Osteocyte (in vitro differentiated cells): ENCODE measurements around the gene NDUFA13. TPM values are rescaled to one million over a fixed set of nuclear protein-coding genes. Genes with fewer than 3 reads are reported as not detected.

Experiments used
- DNase-seq: peaks from one replicate; pipeline ENCODE4 v3.0.0; 2021; ENCODE audit warnings: mixed read lengths; ENCODE audit not compliant: unreplicated experiment; ENCODE audit errors: extremely low spot score
- H3K27ac Mint-ChIP-seq: one replicate; pipeline ENCODE4 v1.8.0; 2021; ENCODE audit warnings: mild to moderate bottlenecking, mixed read lengths; ENCODE audit not compliant: unreplicated experiment
- H3K27me3 Mint-ChIP-seq: one replicate; pipeline ENCODE4 v1.8.0; 2021; ENCODE audit warnings: mixed read lengths; ENCODE audit not compliant: unreplicated experiment
- H3K36me3 Mint-ChIP-seq: one replicate; pipeline ENCODE4 v1.8.0; 2021; ENCODE audit warnings: mixed read lengths; ENCODE audit not compliant: unreplicated experiment
- H3K4me1 Mint-ChIP-seq: one replicate; pipeline ENCODE4 v1.8.0; 2021; ENCODE audit warnings: mixed read lengths; ENCODE audit not compliant: unreplicated experiment
- H3K4me3 Mint-ChIP-seq: one replicate; pipeline ENCODE4 v1.8.0; 2021; ENCODE audit warnings: mild to moderate bottlenecking, moderate library complexity, mixed read lengths; ENCODE audit not compliant: unreplicated experiment
- H3K9me3 Mint-ChIP-seq: one replicate; pipeline ENCODE4 v1.8.0; 2021; ENCODE audit warnings: mixed read lengths; ENCODE audit not compliant: unreplicated experiment
- CTCF ChIP-seq: fragments of 200-600 bp; sonication (generic); IDR thresholded peaks from 2 replicates; pipeline ENCODE4 v1.5.0; 2021; ENCODE audit warnings: antibody characterized with exemption, mild to moderate bottlenecking, moderate library complexity
- total RNA-seq: library from RNA; stranded (reverse); gene quantifications from 2 replicates; pipeline ENCODE4 v1.2.1, GENCODE V29; 2021

NDUFA13 gene
- total RNA-seq, 1 donor from 2014 or later = 376 TPM

- Mint-ChIP-seq H3K27me3 (no peaks in the 10 kb centered on the region), H3K27ac (no peak overlapping the region), H3K4me3 (no peak overlapping the region), H3K4me1 (peaks cover 20% of the 10 kb centered on the region), H3K9me3 (no peaks in the 10 kb centered on the region), H3K36me3 (peaks cover 4% of the 10 kb centered on the region)
- DNase-seq = no peak
- TF ChIP-seq CTCF = no peak
Measured at GRCh38 chr19:19482809-19483596, 33.0 kb upstream of the NDUFA13 start.

DNA sequence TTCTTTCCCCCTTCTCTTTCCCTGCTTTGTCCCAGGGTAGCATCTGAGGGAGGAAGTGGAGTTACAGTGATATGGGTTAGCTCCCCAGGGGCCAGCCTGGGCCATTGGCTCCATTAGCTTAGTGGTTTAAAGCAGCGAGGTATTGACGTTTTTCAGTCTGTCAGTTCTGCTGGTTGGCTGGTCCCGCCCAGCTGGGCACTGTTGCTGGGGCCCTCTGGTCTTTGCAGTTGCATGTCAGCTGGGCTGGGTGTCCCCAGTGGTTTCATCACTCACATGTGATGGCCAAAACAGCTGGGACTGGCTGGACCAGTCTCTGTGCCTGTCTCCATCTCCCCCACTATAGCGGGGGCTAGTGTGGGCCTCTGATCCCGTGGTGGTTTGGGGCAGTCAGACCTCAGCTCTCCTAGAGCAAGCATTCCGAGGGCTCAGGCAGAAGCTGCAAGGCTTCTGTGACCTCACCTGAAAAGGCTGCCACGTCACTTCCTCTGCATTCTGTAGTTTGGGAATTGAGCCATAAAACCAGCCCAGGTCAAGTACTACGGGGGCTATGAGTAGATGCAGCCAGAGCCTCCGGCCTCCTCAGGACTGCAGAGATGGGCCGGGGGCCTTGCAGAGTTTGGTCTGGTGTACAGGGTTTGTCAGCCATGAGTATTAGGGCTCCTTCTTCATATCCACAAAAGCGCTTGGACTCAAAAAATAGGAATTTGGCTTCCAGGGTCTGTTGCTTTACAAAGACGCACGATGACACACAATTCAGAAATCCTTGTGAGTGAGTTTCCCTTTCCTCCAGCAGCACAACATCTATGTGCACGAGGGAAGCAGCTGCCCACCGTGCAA lies 30.6 kb upstream of the NDUFA13 start:
- H3K4me1 Mint-ChIP-seq = peaks cover 42% of the 10 kb centered on the region
- H3K36me3 Mint-ChIP-seq = peaks cover 4% of the 10 kb centered on the region
- no peak for TF ChIP-seq CTCF
- no peaks in the 10 kb centered on the region for H3K9me3 Mint-ChIP-seq
- H3K27me3 Mint-ChIP-seq = no peaks in the 10 kb centered on the region
- no peak overlapping the region for H3K4me3 Mint-ChIP-seq
- DNase-seq = no peak
- H3K27ac Mint-ChIP-seq = peak overlapping the region; percentile 68

- DNase-seq = no peak
- peaks cover 45% of the 10 kb centered on the region for H3K4me1 Mint-ChIP-seq
- no peaks in the 10 kb centered on the region for H3K27me3 Mint-ChIP-seq
- H3K36me3 Mint-ChIP-seq = peaks cover 4% of the 10 kb centered on the region
- no peak for TF ChIP-seq CTCF
- no peak overlapping the region for H3K27ac Mint-ChIP-seq
- H3K9me3 Mint-ChIP-seq = no peaks in the 10 kb centered on the region
- no peak overlapping the region for H3K4me3 Mint-ChIP-seq
Measured at GRCh38 chr19:19485998-19486290, 30.1 kb upstream of the NDUFA13 start.

- H3K9me3 Mint-ChIP-seq = no peaks in the 10 kb centered on the region
- no peak overlapping the region for H3K4me3 Mint-ChIP-seq
- TF ChIP-seq CTCF = no peak
- H3K4me1 Mint-ChIP-seq = peaks cover 45% of the 10 kb centered on the region
- no peak overlapping the region for H3K27ac Mint-ChIP-seq
- DNase-seq = no peak
- peaks cover 4% of the 10 kb centered on the region for H3K36me3 Mint-ChIP-seq
- no peaks in the 10 kb centered on the region for H3K27me3 Mint-ChIP-seq
Measured at GRCh38 chr19:19486343-19487076, 29.5 kb upstream of the NDUFA13 start.
